ENCODE measurements around the gene SRSF10.

SRSF10 gene

GRCh38 chr1:23914921-23915320 lies 65.2 kb downstream of the SRSF10 start:
- Histone ChIP-seq H3K36me3 (replicated peaks; ENCODE audit: insufficient read depth, low read length) (no peaks in the 10 kb centered on the region), H4K20me1 (ENCODE audit: insufficient read depth, low read length) (no peaks in the 10 kb centered on the region), H3K27me3 (replicated peaks; ENCODE audit: insufficient read depth, low read length) (no peaks in the 10 kb centered on the region), H3K4me3 (ENCODE audit: low read length) (no peak overlapping the region), H3K4me1 (ENCODE audit: low read length) (peaks cover 18% of the 10 kb centered on the region), H3K9ac (ENCODE audit: low read length) (no peak overlapping the region), H2AFZ (ENCODE audit: low read length) (no peak overlapping the region), H3K9me2 (replicated peaks; ENCODE audit: insufficient read depth, low read length) (no peaks in the 10 kb centered on the region), H3F3A (ENCODE audit: insufficient read depth, low read length) (no peaks in the 10 kb centered on the region), H3K27ac (ENCODE audit: low read length) (no peak overlapping the region), H3K9me3 (replicated peaks; ENCODE audit: insufficient read depth, low read length) (no peaks in the 10 kb centered on the region), H3K79me2 (ENCODE audit: low read length) (no peaks in the 10 kb centered on the region), H3K4me2 (ENCODE audit: low read depth, low read length) (no peak overlapping the region)
- TF ChIP-seq CTCF (IDR thresholded peaks at IDR 0.05; ENCODE audit: low read length) (no peak), EZH2 (optimal IDR thresholded peaks at IDR 0.05; ENCODE audit: low read depth, low read length) (no peak), EZH2phosphoT487 (IDR thresholded peaks at IDR 0.05; ENCODE audit: low read length) (no peak)
- DNase-seq, result no peak

Measured in MM.1S (cell line).